HEK293 (cell line): Measurements from ENCODE around the gene NELFB.

ENCODE experiments used
- CTCF ChIP-seq: fragments of 450-650 bp; formaldehyde crosslinking; IDR thresholded peaks from 2 replicates; pipeline ENCODE4 v1.5.1; 2016; ENCODE audit warnings: missing biosample characterization, missing genetic modification characterization
- GLI4 ChIP-seq: fragments of 450-650 bp; formaldehyde crosslinking; IDR thresholded peaks from 2 replicates; pipeline ENCODE4 v1.5.1; 2016; ENCODE audit warnings: missing biosample characterization, missing genetic modification characterization
- HOXC10 ChIP-seq: sonication (generic); formaldehyde crosslinking; IDR thresholded peaks from 2 replicates; pipeline ENCODE4 v1.8.1; 2023; ENCODE audit warnings: mild to moderate bottlenecking, missing genetic modification reagents
- REST ChIP-seq: fragments of 450-650 bp; formaldehyde crosslinking; IDR thresholded peaks from 2 replicates; pipeline ENCODE4 v1.5.1; 2016; ENCODE audit warnings: missing biosample characterization, missing genetic modification characterization
- TCF7L2 ChIP-seq: IDR thresholded peaks from 2 replicates; pipeline ENCODE4 v1.6.1; 2011; ENCODE audit warnings: low read depth, mild to moderate bottlenecking, inconsistent platforms, low read length, moderate library complexity, borderline replicate concordance
- ZBTB17 ChIP-seq: fragments of 450-650 bp; formaldehyde crosslinking; IDR thresholded peaks from 2 replicates; pipeline ENCODE4 v1.5.1; 2016; ENCODE audit warnings: missing biosample characterization, missing genetic modification characterization
- ZBTB8A ChIP-seq: fragments of 450-650 bp; formaldehyde crosslinking; IDR thresholded peaks from 2 replicates; pipeline ENCODE4 v1.5.1; 2016; ENCODE audit warnings: missing biosample characterization, missing genetic modification characterization
- ZNF223 ChIP-seq: fragments of 450-650 bp; formaldehyde crosslinking; IDR thresholded peaks from 2 replicates; pipeline ENCODE4 v1.5.1; 2016; ENCODE audit warnings: missing biosample characterization, missing genetic modification characterization
- ZNF292 ChIP-seq: fragments of 450-650 bp; formaldehyde crosslinking; IDR thresholded peaks from 2 replicates; pipeline ENCODE4 v1.5.1; 2016; ENCODE audit warnings: low read depth, missing biosample characterization, missing genetic modification characterization, borderline replicate concordance
- ZNF416 ChIP-seq: fragments of 450-650 bp; formaldehyde crosslinking; IDR thresholded peaks from 2 replicates; pipeline ENCODE4 v1.5.1; 2016; ENCODE audit warnings: missing biosample characterization, missing genetic modification characterization
- ZNF549 ChIP-seq: fragments of 450-650 bp; IDR thresholded peaks from 2 replicates; pipeline ENCODE4 v1.5.1; 2018; ENCODE audit warnings: missing biosample characterization, missing genetic modification characterization, mild to moderate bottlenecking, inconsistent platforms, moderate library complexity
- ZNF561 ChIP-seq: fragments of 450-650 bp; IDR thresholded peaks from 2 replicates; pipeline ENCODE4 v1.5.1; 2018; ENCODE audit warnings: missing biosample characterization, missing genetic modification characterization, borderline replicate concordance

GRCh38 chr9:137219757-137220316, 35.3 kb upstream of the NELFB start:
- TF ChIP-seq TCF7L2 (no peak), CTCF (tag by site-specific recombination) (no peak), GLI4 (no peak), ZBTB8A (tag by site-specific recombination) (no peak), REST (tag by site-specific recombination) (no peak), HOXC10 (CRISPR knock-in tag) (no peak), ZBTB17 (tag by site-specific recombination) (no peak), ZNF416 (no peak), ZNF561 (tag by site-specific recombination) (no peak), ZNF292 (tag by site-specific recombination) (no peak), ZNF223 (no peak), ZNF549 (tag by site-specific recombination) (no peak)
